ENCODE measurements around the gene AHRR.

The AHRR gene

GRCh38 chr5:449151-449550 lies 127.6 kb downstream of the AHRR start:
- Histone ChIP-seq H3K18ac (ENCODE audit: low read length) (no peak overlapping the region), H2BK5ac (ENCODE audit: low read depth, low read length, poor library complexity) (no peak overlapping the region), H3K79me1 (ENCODE audit: low read length) (no peaks in the 10 kb centered on the region), H3K4me3 (ENCODE audit: low read depth, low read length) (no peak overlapping the region), H3K4me2 (ENCODE audit: low read length) (no peak overlapping the region), H4K8ac (ENCODE audit: low read depth, low read length) (no peak overlapping the region), H4K12ac (ENCODE audit: low read depth, low read length) (no peak overlapping the region), H3K9ac (ENCODE audit: low read length) (no peak overlapping the region), H3K23ac (ENCODE audit: low read length) (no peak overlapping the region), H3K79me2 (ENCODE audit: control insufficient read depth, insufficient read depth, low read length, poor library complexity) (no peaks in the 10 kb centered on the region), H2AK5ac (ENCODE audit: low read length) (no peak overlapping the region), H3K14ac (ENCODE audit: low read length) (no peak overlapping the region), H3K9me3 (ENCODE audit: insufficient read depth, low read depth, low read length) (peaks cover 5% of the 10 kb centered on the region), H3K4ac (ENCODE audit: low read depth, low read length) (no peak overlapping the region), H2BK12ac (ENCODE audit: low read length) (no peak overlapping the region), H4K91ac (ENCODE audit: low read depth, low read length) (no peak overlapping the region), H2AFZ (ENCODE audit: insufficient read depth, low read length, poor library complexity) (no peak overlapping the region), H3K4me1 (ENCODE audit: control insufficient read depth in 1 of 2, insufficient read depth in 2 of 2, low read length in 2 of 2) (no peaks in the 10 kb centered on the region), H2BK120ac (ENCODE audit: insufficient read depth, low read length, poor library complexity) (no peak overlapping the region), H3K27me3 (ENCODE audit: insufficient read depth, low read length) (no peaks in the 10 kb centered on the region), H3K36me3 (ENCODE audit: control insufficient read depth in 1 of 2, insufficient read depth in 2 of 2, low read length in 2 of 2) (peaks cover 32 to 39% of the 10 kb centered on the region in 2 experiments), H3K27ac (ENCODE audit: low read depth, low read length) (no peak overlapping the region)
- no CpG with 5 or more reads among the region's 5 CpGs for WGBS (ENCODE audit: extremely low coverage, insufficient coverage, insufficient read length)
- DNase-seq: no peak

GRCh38 chr5:451587-452458 lies 130.3 kb downstream of the AHRR start:
- Histone ChIP-seq H3K14ac (ENCODE audit: low read length) (no peak overlapping the region), H3K27me3 (ENCODE audit: insufficient read depth, low read length) (no peaks in the 10 kb centered on the region), H3K4me3 (ENCODE audit: low read depth, low read length) (no peak overlapping the region), H2BK12ac (ENCODE audit: low read length) (no peak overlapping the region), H4K8ac (ENCODE audit: low read depth, low read length) (no peak overlapping the region), H3K9me3 (ENCODE audit: insufficient read depth, low read depth, low read length) (peaks cover 8% of the 10 kb centered on the region), H3K36me3 (ENCODE audit: control insufficient read depth in 1 of 2, insufficient read depth in 2 of 2, low read length in 2 of 2) (peaks cover 47 to 55% of the 10 kb centered on the region in 2 experiments), H3K4ac (ENCODE audit: low read depth, low read length) (no peak overlapping the region), H3K18ac (ENCODE audit: low read length) (no peak overlapping the region), H3K9ac (ENCODE audit: low read length) (no peak overlapping the region), H3K23ac (ENCODE audit: low read length) (no peak overlapping the region), H2BK120ac (ENCODE audit: insufficient read depth, low read length, poor library complexity) (no peak overlapping the region), H3K79me2 (ENCODE audit: control insufficient read depth, insufficient read depth, low read length, poor library complexity) (no peaks in the 10 kb centered on the region), H2BK5ac (ENCODE audit: low read depth, low read length, poor library complexity) (no peak overlapping the region), H4K12ac (ENCODE audit: low read depth, low read length) (no peak overlapping the region), H4K91ac (ENCODE audit: low read depth, low read length) (no peak overlapping the region), H3K4me1 (ENCODE audit: control insufficient read depth in 1 of 2, insufficient read depth in 2 of 2, low read length in 2 of 2) (no peaks in the 10 kb centered on the region), H2AK5ac (ENCODE audit: low read length) (no peak overlapping the region), H3K79me1 (ENCODE audit: low read length) (no peaks in the 10 kb centered on the region), H2AFZ (ENCODE audit: insufficient read depth, low read length, poor library complexity) (no peak overlapping the region), H3K27ac (ENCODE audit: low read depth, low read length) (no peak overlapping the region), H3K4me2 (ENCODE audit: low read length) (no peak overlapping the region)
- DNase-seq: no peak
- no CpG with 5 or more reads among the region's 5 CpGs for WGBS (ENCODE audit: extremely low coverage, insufficient coverage, insufficient read length)

GRCh38 chr5:452978-453710 lies 131.6 kb downstream of the AHRR start:
- Histone ChIP-seq H3K27ac (ENCODE audit: low read depth, low read length) (no peak overlapping the region), H3K23ac (ENCODE audit: low read length) (no peak overlapping the region), H3K4ac (ENCODE audit: low read depth, low read length) (no peak overlapping the region), H3K9me3 (ENCODE audit: insufficient read depth, low read depth, low read length) (peaks cover 6% of the 10 kb centered on the region), H3K36me3 (ENCODE audit: control insufficient read depth in 1 of 2, insufficient read depth in 2 of 2, low read length in 2 of 2) (peaks cover 46 to 54% of the 10 kb centered on the region in 2 experiments), H3K18ac (ENCODE audit: low read length) (no peak overlapping the region), H3K79me2 (ENCODE audit: control insufficient read depth, insufficient read depth, low read length, poor library complexity) (no peaks in the 10 kb centered on the region), H4K91ac (ENCODE audit: low read depth, low read length) (no peak overlapping the region), H3K14ac (ENCODE audit: low read length) (no peak overlapping the region), H2BK5ac (ENCODE audit: low read depth, low read length, poor library complexity) (no peak overlapping the region), H3K27me3 (ENCODE audit: insufficient read depth, low read length) (no peaks in the 10 kb centered on the region), H4K12ac (ENCODE audit: low read depth, low read length) (no peak overlapping the region), H3K4me3 (ENCODE audit: low read depth, low read length) (no peak overlapping the region), H2BK120ac (ENCODE audit: insufficient read depth, low read length, poor library complexity) (no peak overlapping the region), H2AK5ac (ENCODE audit: low read length) (no peak overlapping the region), H4K8ac (ENCODE audit: low read depth, low read length) (no peak overlapping the region), H3K79me1 (ENCODE audit: low read length) (no peaks in the 10 kb centered on the region), H3K9ac (ENCODE audit: low read length) (no peak overlapping the region), H3K4me1 (ENCODE audit: control insufficient read depth in 1 of 2, insufficient read depth in 2 of 2, low read length in 2 of 2) (no peaks in the 10 kb centered on the region), H2AFZ (ENCODE audit: insufficient read depth, low read length, poor library complexity) (no peak overlapping the region), H2BK12ac (ENCODE audit: low read length) (no peak overlapping the region), H3K4me2 (ENCODE audit: low read length) (no peak overlapping the region)
- DNase-seq: no peak
- WGBS (ENCODE audit: extremely low coverage, insufficient coverage, insufficient read length): no CpG with 5 or more reads among the region's 17 CpGs

- H3K27ac ChIP-seq (ENCODE audit: low read depth, low read length): no peak overlapping the region
- no peak overlapping the region for H4K12ac ChIP-seq (ENCODE audit: low read depth, low read length)
- no CpG with 5 or more reads among the region's 16 CpGs for WGBS (ENCODE audit: extremely low coverage, insufficient coverage, insufficient read length)
- H3K18ac ChIP-seq (ENCODE audit: low read length): no peak overlapping the region
- H3K4me1 ChIP-seq (ENCODE audit: control insufficient read depth in 1 of 2, insufficient read depth in 2 of 2, low read length in 2 of 2): peaks cover 2 to 6% of the 10 kb centered on the region in 2 experiments
- no peak overlapping the region for H4K91ac ChIP-seq (ENCODE audit: low read depth, low read length)
- no peak overlapping the region for H3K4me3 ChIP-seq (ENCODE audit: low read depth, low read length)
- H3K9ac ChIP-seq (ENCODE audit: low read length): no peak overlapping the region
- H3K4me2 ChIP-seq (ENCODE audit: low read length): no peak overlapping the region
- no peak overlapping the region for H4K8ac ChIP-seq (ENCODE audit: low read depth, low read length)
- no peak overlapping the region for H2BK120ac ChIP-seq (ENCODE audit: insufficient read depth, low read length, poor library complexity)
- no peak overlapping the region for H3K4ac ChIP-seq (ENCODE audit: low read depth, low read length)
- peaks cover 43 to 54% of the 10 kb centered on the region in 2 experiments for H3K36me3 ChIP-seq (ENCODE audit: control insufficient read depth in 1 of 2, insufficient read depth in 2 of 2, low read length in 2 of 2)
- no peak overlapping the region for H2AFZ ChIP-seq (ENCODE audit: insufficient read depth, low read length, poor library complexity)
- H3K23ac ChIP-seq (ENCODE audit: low read length): no peak overlapping the region
- DNase-seq: no peak
- no peak overlapping the region for H2BK12ac ChIP-seq (ENCODE audit: low read length)
- H3K79me2 ChIP-seq (ENCODE audit: control insufficient read depth, insufficient read depth, low read length, poor library complexity): no peaks in the 10 kb centered on the region
- no peak overlapping the region for H3K14ac ChIP-seq (ENCODE audit: low read length)
- no peak overlapping the region for H2AK5ac ChIP-seq (ENCODE audit: low read length)
- H3K27me3 ChIP-seq (ENCODE audit: insufficient read depth, low read length): no peaks in the 10 kb centered on the region
- no peak overlapping the region for H2BK5ac ChIP-seq (ENCODE audit: low read depth, low read length, poor library complexity)
- no peaks in the 10 kb centered on the region for H3K79me1 ChIP-seq (ENCODE audit: low read length)
- H3K9me3 ChIP-seq (ENCODE audit: insufficient read depth, low read depth, low read length): peaks cover 6% of the 10 kb centered on the region
These were observed 132.4 kb downstream of the AHRR start for GRCh38 chr5:453725-454481.
